Renal pelvis (tissue), 4 donors: Measurements from ENCODE around the gene DNAH2. TPM values are rescaled to one million over a fixed set of nuclear protein-coding genes. Genes with fewer than 3 reads are reported as not detected.

Experiments used
- DNase-seq: peaks from one replicate; pipeline ENCODE4 v3.0.0-alpha.2; 2013
- polyA plus RNA-seq, 3 donors: library from polyadenylated mRNA; unstranded; fragments of 120-200 nt; gene quantifications; one replicate each; pipeline ENCODE4 v1.2.1, GENCODE V29; 2013; ENCODE audit not compliant: insufficient read length in 3 of 3

Gene DNAH2
- polyA plus RNA-seq, 3 donors = 0.24 to 0.67 (median 0.34) TPM

DNA sequence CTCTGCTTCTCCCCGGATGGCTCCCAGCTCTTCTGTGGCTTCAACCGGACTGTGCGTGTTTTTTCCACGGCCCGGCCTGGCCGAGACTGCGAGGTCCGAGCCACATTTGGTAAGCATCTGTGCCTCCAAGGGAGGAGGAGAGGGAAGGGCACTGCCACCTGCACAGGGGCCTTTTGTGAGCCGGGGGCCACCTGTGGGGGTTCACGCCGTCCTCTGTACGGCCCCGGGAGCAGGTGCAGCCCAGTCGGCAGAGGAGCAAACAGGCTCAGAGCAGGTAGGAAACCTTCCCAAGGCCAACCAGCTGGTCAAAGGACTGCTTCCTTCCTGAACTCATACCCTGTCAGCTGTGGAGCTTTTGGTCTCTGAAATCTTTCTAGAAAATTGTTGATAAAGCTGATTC is 15.9 kb upstream of the DNAH2 start:
- no peak for DNase-seq

DNA sequence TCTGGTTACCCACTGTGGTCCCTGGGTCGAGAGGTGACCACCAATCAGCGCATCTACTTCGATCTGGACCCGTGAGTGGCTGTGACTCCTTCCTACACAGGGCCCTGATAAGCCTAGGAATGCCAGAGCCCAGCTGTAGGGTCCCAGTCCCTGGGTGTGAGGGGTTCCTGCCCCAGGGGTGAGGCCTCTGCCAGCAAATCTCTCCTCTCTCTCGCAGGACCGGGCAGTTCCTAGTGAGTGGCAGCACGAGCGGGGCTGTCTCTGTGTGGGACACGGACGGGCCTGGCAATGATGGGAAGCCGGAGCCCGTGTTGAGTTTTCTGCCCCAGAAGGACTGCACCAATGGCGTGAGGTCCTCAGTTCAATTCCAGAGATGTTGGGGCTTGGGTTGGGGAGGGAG is 14.8 kb upstream of the DNAH2 start:
- DNase-seq = no peak

DNA sequence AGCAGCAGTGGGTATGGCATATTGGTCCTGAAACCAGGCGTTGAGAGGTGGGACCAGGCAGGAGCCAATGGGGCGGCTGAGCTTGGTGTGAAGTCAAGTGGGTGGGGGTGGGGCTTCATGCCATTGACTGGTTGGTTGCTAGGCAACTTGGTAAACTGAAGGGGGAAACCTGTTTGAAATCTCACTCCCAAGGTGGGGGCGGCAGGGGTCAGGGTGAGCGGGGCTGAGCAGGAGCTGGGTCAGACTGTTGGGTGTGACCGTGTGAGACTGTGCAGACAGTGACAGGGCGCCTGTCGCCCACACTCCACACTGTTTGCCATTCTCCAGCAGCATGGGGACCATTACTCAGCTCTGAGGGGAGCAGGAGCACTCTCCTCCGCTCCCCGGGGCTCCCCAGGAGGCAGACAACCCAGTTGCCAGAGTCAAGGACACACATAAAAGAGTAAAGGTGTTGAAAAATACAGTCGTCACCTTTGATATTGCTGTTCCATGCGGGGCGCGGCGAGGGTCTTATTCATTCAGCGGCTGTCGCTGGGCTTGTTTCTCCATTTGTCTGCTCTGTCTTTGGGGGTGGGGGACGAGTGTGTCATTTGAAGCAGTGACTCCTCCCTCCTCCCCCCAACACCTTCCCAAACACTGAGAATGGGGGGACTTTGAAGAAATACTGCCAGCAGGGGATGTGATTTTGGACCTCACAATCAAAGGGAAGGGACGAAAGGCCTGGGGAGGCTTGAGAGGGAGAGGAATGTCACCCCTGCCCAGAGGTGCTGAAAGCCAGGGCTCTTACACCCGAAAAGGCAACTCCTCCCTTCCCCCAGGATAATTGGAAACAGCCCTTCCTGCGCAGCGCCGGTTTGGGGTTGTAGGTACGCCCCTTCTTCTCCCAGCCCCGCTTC is 13.7 kb upstream of the DNAH2 start:
- peak; percentile 90 for DNase-seq

DNA sequence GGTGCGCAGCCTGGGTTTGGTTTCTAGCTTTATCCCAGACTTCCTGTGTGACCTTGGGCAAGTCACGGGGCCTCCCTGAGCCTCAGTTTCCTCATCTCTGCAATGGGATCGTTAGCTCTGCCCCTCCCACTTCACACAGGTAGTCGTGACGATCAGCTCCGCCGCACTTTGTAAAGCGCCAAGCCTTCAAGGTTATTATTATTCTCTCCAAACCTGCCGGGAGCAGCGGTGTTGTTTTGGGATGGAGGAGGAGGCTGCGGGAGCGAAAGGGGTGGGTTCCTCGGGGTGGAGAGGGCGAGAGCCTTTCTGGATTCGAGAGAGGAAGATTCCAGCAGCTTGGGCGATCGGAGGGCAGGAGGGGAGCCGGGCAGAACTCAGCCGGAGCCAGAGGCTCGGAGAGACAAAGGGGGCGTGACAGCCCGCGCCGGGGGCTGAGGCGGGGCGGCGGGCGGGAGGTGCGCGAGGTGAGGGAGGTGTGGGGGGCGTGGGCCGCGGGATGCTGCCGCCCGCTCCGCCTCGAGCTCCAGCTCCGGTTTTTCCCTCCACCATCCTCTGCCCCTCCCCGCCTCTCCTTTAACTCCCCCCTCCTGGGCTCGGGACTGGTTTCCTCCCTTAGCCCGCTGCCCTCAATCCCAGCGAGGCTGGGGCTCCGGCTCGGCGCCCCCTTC is 12.8 kb upstream of the DNAH2 start, which contains the start of gene EFNB3:
Gene EFNB3, plus strand, starts transcription at position 602 of the 668 bp plus-strand sequence. CDS start 397 bp downstream, outside the sequence.
- DNase-seq = peak; percentile 76

DNA sequence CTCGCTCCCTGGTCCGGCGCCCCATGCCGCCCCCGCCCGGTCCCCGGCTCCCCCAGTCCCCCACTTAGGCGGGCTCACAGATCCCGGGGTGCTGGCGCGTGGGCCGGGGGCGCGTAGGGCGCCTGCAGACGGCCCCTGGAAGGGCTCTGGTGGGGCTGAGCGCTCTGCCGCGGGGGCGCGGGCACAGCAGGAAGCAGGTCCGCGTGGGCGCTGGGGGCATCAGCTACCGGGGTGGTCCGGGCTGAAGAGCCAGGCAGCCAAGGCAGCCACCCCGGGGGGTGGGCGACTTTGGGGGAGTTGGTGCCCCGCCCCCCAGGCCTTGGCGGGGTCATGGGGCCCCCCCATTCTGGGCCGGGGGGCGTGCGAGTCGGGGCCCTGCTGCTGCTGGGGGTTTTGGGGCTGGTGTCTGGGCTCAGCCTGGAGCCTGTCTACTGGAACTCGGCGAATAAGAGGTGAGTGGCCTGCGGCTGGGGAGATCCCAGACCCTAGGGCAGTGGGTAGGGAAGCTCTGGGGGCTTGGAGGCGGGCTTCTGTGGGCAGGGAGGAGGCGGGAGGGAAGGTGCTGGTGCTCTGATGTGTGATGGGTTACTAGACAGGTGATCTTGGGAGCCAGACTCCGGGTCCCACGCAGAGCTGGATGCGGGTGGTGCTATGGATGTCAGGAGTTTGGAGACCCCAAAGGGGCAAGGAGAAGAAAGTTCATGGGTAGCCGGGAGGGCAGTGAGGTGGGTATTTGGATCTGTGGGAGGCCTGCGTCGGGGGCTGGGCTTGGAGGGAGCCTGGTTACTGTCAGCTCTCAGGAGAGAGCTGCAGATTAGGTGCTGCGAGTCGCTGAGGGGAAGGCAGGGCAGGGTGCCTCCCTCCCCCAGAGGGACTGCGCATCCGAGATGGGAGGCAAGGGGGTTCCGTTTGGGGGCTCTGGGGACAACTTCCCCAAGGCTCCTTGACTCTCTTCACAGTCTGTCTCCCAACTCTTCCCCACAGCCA is 12.0 kb upstream of the DNAH2 start:
- DNase-seq = no peak

DNA sequence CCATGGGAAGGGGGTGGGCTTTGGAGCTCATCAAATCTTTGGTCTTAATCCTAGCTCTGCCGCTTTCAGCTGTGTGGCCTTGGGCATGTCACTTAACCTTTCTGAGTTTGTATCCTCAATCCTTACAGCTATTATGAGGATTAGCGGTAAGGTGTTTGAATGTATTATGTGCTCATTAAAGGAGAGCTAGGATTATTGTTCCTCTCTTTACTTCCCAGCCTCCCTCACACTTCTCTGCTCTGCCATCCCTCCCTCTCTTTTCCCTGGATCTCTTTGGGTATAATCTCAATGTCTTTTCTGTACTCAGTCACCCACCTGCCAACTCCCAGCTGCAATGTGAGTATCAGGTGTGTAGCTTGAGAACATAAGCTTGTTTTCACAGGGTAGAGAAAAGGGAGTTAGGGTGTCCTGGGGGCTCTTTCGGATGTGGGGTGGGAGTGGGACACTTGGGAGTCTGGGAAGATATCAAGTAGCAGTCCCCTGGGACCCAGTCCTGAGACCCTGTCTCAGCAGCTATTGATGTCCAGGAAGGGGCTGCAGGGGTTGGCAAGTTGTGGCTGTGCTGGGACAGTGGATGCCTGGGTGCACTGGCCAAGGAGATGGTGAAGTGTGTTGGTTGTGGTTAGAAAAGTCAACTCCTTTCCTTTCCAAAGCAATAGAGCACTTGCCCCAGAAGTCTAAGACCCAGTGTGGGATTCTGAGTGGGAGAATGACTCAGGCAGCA is 10.8 kb upstream of the DNAH2 start:
- DNase-seq = no peak

DNA sequence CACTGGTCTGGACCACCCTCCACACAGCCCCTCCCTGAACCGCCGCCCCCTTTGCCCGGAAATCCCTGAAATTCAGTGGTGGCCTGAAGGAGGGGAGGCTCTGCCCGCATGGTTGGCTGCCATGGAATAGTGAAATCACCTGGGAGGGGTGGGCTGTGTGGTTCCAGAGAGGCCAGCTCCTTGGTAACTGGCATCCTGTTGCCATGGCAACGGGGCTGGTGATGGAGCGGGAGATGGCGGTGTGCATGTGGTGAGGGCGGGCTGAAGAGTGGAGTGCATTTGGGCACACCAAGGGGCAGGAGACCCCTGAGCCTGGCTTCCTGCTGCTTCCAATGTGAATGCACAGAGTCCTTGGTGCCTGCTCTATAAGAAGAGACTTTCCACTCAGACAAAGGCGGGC is 10.1 kb upstream of the DNAH2 start:
- no peak for DNase-seq

DNA sequence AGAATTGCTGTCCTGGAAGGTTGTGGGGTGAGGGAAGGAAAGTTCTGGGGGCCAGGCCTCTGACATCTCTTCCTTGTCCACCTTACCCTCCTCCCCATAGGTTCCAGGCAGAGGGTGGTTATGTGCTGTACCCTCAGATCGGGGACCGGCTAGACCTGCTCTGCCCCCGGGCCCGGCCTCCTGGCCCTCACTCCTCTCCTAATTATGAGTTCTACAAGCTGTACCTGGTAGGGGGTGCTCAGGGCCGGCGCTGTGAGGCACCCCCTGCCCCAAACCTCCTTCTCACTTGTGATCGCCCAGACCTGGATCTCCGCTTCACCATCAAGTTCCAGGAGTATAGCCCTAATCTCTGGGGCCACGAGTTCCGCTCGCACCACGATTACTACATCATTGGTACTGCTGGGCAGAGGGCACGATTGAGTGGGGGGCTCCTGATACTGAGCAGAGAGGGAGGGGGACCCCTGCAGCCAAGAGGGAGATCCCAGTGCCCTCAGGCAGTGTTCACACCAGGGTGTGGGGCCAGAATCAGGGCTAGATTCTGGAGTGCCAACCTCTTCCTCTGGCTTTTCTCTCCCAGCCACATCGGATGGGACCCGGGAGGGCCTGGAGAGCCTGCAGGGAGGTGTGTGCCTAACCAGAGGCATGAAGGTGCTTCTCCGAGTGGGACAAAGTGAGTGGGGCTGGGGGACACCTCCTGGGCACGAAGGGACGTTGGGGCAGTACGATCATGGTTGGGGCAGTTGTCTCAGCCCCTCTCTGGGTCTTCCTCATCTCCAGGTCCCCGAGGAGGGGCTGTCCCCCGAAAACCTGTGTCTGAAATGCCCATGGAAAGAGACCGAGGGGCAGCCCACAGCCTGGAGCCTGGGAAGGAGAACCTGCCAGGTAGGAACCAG is 9.4 kb upstream of the DNAH2 start:
- no peak for DNase-seq

DNA sequence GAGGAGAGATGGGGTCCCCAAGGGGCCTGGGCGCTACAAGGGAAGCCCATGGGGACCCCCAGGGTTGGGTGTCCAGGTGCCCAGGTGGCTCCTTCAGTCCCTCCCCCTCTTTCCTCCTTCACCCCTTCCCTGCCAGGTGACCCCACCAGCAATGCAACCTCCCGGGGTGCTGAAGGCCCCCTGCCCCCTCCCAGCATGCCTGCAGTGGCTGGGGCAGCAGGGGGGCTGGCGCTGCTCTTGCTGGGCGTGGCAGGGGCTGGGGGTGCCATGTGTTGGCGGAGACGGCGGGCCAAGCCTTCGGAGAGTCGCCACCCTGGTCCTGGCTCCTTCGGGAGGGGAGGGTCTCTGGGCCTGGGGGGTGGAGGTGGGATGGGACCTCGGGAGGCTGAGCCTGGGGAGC is 8.5 kb upstream of the DNAH2 start:
- no peak for DNase-seq

DNA sequence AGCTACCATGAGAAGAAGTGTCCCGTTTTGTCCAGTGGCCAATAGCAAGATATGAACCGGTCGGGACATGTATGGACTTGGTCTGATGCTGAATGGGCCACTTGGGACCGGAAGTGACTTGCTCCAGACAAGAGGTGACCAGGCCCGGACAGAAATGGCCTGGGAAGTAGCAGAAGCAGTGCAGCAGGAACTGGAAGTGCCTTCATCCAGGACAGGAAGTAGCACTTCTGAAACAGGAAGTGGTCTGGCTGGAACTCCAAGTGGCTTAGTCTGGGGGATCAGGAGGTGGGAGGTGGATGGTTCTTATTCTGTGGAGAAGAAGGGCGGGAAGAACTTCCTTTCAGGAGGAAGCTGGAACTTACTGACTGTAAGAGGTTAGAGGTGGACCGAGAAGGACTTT is 7.2 kb upstream of the DNAH2 start:
- no peak for DNase-seq

DNA sequence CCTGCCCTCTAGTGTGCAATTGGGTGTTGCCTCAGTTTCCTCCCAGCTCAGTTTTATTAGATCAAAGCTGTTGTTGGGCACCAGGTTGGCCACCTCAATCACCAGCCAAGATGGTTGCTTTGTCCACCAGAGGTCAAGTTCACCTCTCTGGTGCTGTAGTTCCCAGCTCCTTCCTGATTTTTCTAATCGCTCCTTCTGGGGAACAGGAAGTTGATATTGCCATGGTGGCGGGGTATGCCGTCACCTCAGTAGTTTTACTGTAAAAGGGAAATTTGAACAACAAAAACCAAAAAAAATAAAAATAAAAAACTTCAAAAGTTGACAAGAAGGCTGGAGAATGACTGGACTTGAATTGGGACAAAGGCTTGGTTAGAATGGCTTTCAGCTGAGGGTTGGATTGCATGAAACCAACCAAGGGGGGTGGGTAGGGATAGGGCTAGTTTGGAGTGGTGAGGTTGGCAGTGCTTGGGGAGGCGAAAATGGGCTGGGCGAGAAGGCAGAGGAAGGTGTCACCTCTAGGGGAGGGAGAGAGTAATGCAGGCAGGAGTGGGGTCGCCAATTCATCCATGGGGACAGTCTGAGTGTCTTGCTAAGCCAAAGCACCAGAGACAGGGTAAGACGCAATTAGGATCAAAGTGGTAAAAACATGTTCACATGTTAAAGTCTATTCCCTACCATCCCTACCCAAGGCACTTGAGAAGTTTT is 6.3 kb upstream of the DNAH2 start:
- no peak for DNase-seq

DNA sequence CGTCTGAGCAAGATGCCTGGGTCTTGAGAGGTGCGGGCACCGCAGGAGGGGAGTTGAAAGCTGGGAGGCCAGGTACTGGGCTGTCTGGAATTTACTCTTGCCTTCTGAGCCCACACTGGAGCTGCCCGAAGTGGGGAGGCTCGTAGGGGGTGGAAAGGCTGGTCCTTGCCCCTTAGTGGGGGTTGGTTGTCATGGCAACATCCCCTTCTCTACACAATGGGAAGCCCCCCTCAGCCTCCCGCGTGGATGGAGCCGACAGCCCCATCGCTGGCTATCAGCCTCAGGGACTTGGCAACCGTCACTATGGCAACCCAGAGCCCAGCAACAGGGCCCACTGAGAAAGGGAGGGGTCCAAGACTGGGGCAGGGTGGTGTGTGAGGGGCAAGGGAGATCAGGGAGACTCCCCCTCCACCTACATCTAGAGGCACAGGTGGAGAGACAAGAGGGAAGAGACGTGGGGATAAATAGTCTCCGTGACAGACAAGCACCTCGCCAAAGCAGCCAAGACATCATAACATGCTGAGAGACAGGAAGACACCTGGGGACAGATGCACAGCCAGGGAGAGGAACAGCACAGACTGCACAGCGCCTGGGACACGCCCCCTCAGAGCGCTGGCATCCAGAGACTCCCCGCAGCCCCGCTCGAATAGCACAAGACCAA is 5.3 kb upstream of the DNAH2 start:
- no peak for DNase-seq

DNA sequence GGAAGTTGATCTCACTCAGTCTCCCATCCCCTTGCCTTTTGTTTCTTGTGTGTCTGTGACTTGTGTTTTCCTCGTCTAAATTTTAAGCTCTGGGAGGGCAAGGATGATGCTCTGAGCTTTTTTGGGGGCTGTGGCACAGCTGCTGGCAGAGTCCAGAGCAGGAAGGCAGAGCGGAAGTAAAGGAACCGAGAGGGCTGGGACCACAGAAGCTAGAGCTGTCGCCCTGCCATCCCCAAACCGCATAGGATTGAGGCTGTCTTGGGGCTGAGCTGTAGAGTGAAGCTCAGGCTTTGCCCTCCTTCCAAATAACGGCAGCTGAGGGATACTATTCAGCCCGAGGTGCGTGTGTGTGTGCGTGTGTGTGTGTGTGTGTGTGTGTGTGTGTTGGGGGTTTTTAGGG is 3.8 kb upstream of the DNAH2 start:
- no peak for DNase-seq

DNA sequence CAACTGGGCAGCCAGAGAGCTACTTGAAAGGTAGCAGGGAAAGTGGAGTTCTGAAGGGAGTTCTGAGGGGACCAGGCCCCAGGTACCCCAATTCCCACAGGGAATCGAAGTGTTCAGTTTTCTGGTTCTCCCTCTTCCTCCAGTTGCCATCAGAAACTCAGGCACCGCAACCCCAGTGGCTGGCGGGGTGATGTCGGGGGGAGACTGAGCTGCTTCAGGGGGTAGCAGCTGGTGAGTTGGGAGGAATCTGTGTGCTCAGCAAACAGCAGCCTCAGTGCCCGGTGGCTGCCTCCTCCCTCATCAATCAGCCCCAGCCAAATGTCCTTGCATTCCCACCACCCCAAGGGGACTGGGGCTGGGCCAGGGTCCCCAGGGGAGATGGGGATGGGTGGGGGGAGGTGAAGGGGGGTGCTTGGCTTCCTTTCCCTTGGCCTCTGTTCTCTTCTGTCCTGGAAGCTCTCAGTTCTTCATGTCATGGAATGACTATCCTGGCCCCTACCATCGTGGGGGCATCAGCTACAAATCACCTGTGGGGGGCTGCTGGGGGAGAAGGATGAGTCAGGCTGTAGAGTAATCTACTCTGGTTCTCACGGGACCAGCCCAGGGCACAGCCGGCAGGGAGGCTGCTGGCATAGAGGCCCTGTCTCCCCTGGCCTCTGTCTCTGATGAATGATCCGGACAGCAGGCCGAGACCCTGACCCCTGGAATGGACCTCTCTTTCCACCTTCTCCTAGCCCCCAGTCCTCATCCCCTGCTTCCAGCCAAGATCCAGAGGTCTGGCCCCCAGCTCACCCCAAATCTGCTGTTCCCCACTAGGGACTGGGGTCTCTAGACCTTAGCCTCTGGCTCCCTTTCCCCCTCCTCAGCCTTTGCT is 2.6 kb upstream of the DNAH2 start:
- DNase-seq = no peak

DNA sequence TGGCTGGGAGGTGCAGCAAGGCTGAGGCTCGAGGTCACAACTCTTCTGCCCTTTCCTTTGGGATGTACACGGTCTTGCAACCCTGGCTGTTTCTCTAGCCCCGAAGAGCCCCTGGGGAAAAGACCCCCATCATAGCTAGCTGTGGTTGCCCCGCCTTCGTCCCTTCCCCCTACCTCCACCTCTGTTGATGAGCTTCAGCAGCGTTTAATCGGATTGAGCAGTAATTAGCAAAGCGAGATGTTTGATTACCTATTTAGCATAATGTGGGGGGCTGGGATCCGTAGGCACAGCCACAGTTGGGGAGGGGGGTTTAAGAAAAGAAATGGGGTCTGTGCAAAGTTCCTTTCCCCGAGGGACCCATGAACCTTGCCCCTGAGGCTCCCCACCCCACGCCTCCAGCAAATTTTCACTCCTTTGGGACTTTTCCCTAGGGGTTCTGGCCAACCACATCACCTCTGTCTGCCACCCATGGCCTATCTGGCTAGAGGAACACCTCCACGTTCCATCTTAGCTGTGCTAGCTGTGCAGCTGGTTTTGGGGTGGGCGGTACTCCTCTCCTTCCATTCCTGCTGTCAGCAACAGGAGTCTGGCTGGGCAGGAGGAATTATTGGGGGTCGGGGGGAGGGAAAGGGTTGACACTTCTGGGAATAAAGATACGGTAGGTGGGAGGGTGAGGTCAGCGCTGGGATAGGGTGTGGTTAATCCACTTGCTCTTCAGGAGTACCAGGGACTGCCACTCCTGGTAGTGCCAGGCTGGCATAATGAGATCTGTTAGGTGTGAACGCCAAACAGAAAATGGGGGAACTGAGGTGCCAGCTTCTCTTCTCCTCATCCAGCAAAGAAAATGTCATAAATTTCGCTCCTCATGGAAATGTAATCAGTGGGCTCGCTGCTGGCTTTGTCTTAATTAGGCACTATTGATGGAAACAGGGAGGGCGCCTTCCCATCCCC is 1.3 kb upstream of the DNAH2 start:
- no peak for DNase-seq

DNA sequence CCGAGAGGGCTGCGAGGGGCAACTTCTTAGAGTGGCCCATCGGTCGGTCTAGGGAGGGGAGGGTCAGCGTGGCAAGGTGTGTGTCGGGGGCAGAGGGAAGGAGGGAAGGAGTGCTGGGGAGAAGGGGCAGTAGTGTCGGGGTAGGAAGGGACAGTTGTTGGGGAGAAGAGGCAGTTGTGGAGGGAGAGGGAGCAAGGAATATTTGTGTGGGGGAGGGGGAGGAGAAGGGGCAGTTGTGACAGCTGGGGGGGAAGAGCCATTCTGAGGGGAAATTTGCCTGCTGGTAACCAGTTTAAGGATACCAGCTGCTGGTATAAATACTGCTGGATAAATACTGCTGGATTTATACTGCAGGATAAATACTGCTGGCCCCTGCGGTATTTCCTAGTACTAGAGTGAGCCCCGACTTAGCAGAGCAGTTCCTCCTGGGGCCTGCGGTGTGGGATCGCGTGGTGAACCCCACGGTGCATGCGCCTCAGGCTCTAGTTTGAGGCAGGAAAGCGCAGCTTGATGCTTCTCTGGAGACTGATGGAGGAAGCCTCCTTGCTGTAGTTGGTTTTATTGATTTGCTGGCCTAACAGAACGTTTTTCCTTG is 309 bp downstream of the DNAH2 start:
- DNase-seq = no peak
